ENCODE data around the gene KRT37.
"Not testable (repeated sequence)": the region's sequence is repeated elsewhere in the genome, so short reads cannot be mapped to it uniquely, and the experiment has no call there.

Gene KRT37

DNA sequence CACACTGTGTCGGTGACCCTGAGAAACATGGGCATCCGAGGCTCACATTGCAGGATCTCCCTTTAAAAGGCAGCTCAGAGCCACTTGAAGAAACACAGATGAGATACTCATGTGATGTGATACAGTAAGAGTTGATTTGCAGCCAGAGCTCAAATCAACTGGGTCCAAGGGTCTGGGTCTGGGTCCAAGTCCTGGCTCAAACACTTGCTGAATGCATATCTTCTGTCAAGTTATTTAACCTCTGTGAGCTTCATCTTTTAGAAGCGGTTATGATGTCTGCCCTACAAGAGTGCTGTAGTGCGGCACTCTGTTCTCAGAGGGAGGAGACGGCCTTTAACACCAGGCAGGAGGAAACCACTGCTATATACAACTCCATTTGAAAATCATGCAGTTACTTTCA is 10.0 kb upstream of the KRT37 start:
- no peak for DNase-seq (ENCODE audit: low read depth)

DNA sequence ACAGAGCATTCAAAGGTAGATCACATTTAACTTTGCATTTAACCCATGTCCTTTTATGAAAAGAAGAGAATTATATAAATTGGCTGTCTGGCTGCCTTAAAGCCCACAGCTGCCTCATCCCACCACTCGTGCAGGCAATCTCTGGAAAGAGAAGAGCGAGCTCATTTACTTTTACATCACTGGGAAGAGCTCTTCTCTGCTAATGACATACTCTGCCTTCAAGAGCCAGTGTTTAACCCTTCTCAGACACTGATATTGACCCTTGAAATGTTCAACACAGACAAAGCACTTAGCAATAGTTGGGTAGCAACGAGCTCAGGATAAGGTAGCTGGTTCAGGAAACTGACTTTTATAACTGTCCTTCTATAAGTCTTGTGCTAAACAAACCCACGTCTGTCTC is 9.6 kb upstream of the KRT37 start:
- no peak for DNase-seq (ENCODE audit: low read depth)

- no peak for DNase-seq (ENCODE audit: low read depth)
Observed at GRCh38 chr17:41433586-41433985, 9.2 kb upstream of the KRT37 start.

- not testable (repeated sequence) for DNase-seq (ENCODE audit: low read depth)
Observed at GRCh38 chr17:41430376-41430775, 6.0 kb upstream of the KRT37 start.

DNA sequence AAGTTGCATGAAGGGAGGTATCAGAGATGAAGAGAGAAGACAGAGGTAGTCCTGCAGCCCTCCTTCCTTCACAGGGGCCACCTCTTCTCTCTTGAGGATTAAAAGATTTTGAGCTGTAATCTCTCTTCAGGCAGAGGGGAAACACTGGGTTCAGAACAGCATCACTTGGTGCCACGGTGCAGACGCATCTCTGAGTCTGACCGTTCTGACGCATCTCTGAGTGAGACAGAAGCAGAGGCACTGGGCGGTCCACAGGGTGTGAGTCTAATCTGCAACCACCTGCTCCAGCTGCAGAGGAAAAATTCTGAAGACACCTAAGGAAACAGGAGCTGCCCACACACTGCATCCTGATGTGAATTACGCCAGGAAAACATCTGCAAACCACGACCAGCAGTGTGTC is 5.3 kb upstream of the KRT37 start:
- DNase-seq (ENCODE audit: low read depth): no peak

GRCh38 chr17:41428591-41429291 is 4.4 kb upstream of the KRT37 start:
- peak; percentile 82 for DNase-seq (ENCODE audit: low read depth)

GRCh38 chr17:41422586-41422985 is 1.8 kb downstream of the KRT37 start:
- DNase-seq (ENCODE audit: low read depth): not testable (repeated sequence)

- peak; percentile 14 for DNase-seq (ENCODE audit: low read depth)
Observed at GRCh38 chr17:41421617-41422016, 2.8 kb downstream of the KRT37 start.

- DNase-seq (ENCODE audit: low read depth): peak; percentile 97
Observed at GRCh38 chr17:41421116-41421515, 3.3 kb downstream of the KRT37 start.

DNA sequence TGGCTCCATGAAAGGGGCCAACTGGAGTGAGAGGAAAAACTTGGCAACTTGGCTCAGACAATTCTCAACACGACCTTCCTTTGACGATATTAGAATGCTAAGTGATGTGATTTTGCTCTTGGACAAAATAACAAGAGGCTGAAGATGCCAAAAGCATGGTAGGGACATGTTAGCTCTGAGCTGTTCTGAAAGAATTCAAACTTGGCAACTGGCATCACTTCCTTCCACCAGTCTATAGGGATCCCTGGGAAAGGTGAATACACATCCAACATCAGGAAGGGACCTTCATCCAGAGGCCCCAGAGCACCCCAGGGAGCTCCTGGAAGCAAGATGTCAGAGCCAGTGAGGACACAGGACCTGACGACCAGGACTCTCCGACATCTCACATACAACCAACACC is 4.3 kb downstream of the KRT37 start:
- no peak for DNase-seq (ENCODE audit: low read depth)

- no peak for DNase-seq (ENCODE audit: low read depth)
Observed at GRCh38 chr17:41419716-41420115, 4.7 kb downstream of the KRT37 start.

DNA sequence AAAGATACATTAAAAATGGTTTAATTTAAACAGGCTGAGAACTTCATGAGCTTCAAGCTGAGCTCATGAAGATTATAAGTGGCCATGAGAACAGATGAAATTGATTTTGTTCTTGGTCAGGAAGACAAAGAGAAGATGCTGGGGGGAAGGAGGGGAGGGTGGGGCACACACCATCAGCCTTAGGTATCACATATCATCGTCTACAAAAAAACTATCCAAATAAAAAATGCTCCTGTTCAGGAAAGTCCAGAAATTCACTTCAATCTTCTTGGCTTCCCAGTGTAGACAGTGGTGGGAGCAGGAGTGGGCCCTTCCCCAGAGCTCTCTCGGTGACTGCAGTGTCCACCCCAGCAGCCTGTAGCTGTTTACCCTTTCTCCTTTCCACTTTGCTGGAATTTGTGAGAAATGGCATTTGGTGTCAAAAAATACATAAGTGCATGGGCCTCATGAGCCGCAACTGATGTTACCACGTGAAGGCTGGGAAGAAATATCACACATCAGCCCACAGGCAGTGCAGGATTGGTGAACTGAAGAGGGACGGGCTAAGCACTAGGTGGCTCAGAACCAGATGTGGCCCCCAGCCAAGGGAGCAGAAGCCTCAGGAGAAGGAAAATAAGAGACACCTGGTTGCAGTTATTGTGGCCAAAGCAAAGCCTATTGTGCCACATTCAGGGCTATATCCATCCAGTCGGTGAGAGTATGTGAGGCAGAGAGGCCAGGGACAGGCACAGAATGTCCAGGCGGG is 6.1 kb downstream of the KRT37 start:
- no peak for DNase-seq (ENCODE audit: low read depth)

- DNase-seq (ENCODE audit: low read depth): no peak
Observed at GRCh38 chr17:41417576-41418015, 6.8 kb downstream of the KRT37 start.

DNA sequence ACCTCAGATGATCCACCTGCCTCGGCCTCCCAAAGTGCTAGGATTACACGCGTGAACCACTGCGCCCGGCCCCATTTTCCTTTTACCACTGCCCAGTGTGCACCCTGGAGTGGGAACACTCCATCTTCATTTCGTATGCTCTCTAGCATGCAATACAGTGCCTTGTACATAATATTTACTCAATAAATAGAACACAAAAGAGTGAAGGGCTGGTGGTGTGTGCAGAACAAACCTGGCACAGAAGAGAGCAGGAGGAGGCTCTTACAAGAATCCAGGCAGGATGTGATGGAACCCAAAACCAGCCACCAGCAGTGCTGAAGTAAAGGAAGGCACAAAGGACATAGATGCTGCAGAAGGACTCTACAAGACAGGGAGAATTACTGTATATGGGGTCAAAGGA is 7.3 kb downstream of the KRT37 start:
- no peak for DNase-seq (ENCODE audit: low read depth)

- peak; percentile 34 for DNase-seq (ENCODE audit: low read depth)
Observed at GRCh38 chr17:41416479-41416878, 7.9 kb downstream of the KRT37 start.

- DNase-seq (ENCODE audit: low read depth): peak; percentile 88
Observed at GRCh38 chr17:41415833-41416335, 8.5 kb downstream of the KRT37 start.

DNA sequence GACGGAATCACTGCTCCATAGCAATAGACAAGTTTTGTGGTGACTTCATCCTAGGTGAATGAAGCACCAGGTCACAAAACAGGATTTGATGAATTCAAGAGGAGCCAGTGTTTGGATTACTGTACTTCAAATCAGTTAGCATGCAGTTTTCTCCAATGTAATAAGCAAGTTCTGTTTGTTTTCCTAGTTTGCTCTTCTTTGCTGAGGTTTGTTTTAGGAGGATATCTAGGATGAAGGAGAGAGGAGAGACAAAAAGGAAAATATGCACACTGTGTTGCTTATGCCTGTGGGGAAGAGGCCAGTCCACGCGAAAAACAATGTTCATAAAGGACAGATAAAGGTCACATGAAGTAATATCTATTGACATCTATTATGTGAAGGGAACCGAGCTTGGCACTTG is 9.0 kb downstream of the KRT37 start:
- no peak for DNase-seq (ENCODE audit: low read depth)

DNA sequence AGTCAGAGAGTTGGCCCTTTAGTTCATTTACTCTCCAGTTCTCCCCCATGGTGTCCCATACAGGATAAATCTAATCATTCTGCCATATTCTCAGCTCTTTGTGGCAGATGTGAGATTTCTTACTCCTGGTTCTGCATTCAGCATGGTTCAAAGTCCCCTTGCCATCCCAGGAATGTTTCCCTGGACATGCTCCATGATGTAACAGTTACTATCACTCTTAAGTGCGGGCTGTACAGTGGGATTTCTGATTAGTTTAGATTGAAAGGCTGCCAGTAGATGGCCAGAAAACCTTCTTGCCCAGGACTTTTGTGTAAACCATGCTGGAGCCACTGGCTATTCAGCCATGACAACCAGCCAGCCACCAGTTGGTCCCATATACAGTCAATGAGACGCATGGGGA is 10.4 kb downstream of the KRT37 start:
- no peak for DNase-seq (ENCODE audit: low read depth)

- DNase-seq (ENCODE audit: low read depth): peak; percentile 22
Observed at GRCh38 chr17:41413353-41413957, 10.9 kb downstream of the KRT37 start.

DNA sequence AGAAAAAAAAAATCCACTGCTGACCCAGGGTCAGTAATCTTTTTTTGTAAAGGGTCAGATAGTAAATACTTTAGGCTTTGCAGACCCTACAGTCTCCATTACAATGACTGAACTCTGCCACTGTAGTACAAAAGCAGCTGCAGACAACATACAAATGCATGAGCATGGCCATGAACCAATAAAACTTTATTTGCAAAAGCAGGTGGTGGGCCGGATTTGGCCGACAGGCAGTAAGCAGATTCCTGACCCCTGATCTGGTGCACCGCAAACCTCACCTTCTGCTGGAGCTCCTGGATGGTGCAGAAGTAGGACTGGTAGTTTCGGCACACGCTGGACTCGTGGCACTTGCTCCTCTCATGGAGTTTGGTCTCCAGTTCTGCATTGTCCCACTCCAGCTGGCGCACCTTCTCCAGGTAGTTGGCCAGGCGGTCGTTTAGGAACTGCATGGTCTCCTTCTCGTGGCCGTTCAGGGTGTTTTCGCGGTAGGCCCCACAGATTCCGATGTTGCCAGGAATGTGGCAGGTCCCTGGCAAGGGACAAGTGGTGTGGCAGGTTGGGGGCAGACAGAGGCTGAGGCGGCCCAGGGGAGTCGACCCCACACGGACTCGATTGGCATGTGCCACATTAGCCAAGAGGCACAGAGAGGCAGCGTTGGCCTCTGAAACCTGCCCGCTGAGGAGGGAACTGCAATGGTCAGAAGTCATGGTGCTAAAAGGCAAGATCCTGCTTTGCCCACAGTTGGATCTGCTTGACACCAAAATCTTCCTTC is 13.1 kb downstream of the KRT37 start:
- no peak for DNase-seq (ENCODE audit: low read depth)

DNA sequence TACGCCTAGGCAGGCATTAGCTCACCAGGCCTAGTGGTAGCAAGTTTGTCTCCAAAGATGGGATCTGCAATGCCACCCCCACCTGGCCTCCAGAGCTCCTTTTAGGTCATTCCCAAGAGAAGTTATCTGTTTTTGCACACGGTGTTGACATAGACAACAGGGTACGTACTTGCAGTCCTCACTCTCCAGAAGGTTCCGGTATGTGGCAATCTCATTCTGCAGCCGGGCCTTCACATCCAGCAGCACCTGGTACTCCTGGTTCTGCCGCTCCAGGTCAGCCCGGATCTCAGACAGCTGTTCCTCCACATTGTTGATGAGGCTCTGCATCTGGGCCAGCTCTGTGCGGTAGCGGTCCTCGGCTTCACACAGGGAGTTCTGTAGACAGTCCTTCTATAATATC is 17.2 kb downstream of the KRT37 start:
- no peak for DNase-seq (ENCODE audit: low read depth)

GRCh38 chr17:41406205-41406604 is 18.2 kb downstream of the KRT37 start:
- peak; percentile 21 for DNase-seq (ENCODE audit: low read depth)

All from amniotic epithelial cell (primary cell).